NT2/D1 (cell line): ENCODE data around the gene RIC1.
"Not testable (repeated sequence)": the region's sequence is repeated elsewhere in the genome, so short reads cannot be mapped to it uniquely, and the experiment has no call there.

Experiments
- DNase-seq: peaks from one replicate; pipeline ENCODE4 v3.0.0-alpha.2; 2011; ENCODE audit warnings: low read depth, low spot score
- H3K27me3 ChIP-seq: 2 replicates; pipeline ENCODE4 v1.6.0; 2011; ENCODE audit warnings: mild to moderate bottlenecking; ENCODE audit not compliant: insufficient read length, insufficient read depth
- H3K36me3 ChIP-seq: 2 replicates; pipeline ENCODE4 v1.6.1; 2011; ENCODE audit warnings: mild to moderate bottlenecking, low read length, mixed read lengths; ENCODE audit not compliant: insufficient read depth, insufficient read length
- H3K4me1 ChIP-seq: 2 replicates; pipeline ENCODE4 v1.5.1; 2011; ENCODE audit not compliant: insufficient read depth, insufficient read length
- H3K4me3 ChIP-seq: 2 replicates; pipeline ENCODE4 v1.5.1; 2011; ENCODE audit warnings: low read depth; ENCODE audit not compliant: insufficient read length
- H3K9ac ChIP-seq: 2 replicates; pipeline ENCODE4 v1.6.0; 2011; ENCODE audit warnings: low read depth; ENCODE audit not compliant: insufficient read length
- H3K9me3 ChIP-seq: 2 replicates; pipeline ENCODE4 v1.5.1; 2011; ENCODE audit warnings: mild to moderate bottlenecking, low read length; ENCODE audit not compliant: insufficient read depth
- SUZ12 ChIP-seq: IDR thresholded peaks from 2 replicates; pipeline ENCODE4 v1.6.1; 2011; ENCODE audit not compliant: insufficient read length, insufficient read depth; ENCODE audit errors: extremely low read depth
- YY1 ChIP-seq: IDR thresholded peaks from 2 replicates; pipeline ENCODE4 v1.6.1; 2011; ENCODE audit not compliant: insufficient read length, insufficient read depth
- ZNF274 ChIP-seq: IDR thresholded peaks from 2 replicates; pipeline ENCODE4 v1.6.1; 2011; ENCODE audit warnings: mild to moderate bottlenecking, low read depth, low read length

The RIC1 gene

GRCh38 chr9:5719100-5719926 lies 90.4 kb downstream of the RIC1 start:
- H3K27me3 ChIP-seq: no peaks in the 10 kb centered on the region
- no peak for DNase-seq
- H3K9ac ChIP-seq: no peak overlapping the region
- TF ChIP-seq SUZ12 (no peak), YY1 (no peak), ZNF274 (no peak)
- H3K36me3 ChIP-seq: peaks cover 39% of the 10 kb centered on the region
- H3K4me1 ChIP-seq: no peaks in the 10 kb centered on the region
- peaks cover 10% of the 10 kb centered on the region; the same call in 1 of the 2 replicates for H3K9me3 ChIP-seq
- no peak overlapping the region for H3K4me3 ChIP-seq

- TF ChIP-seq SUZ12: no peak
- TF ChIP-seq ZNF274: no peak
- TF ChIP-seq YY1: no peak
- Histone ChIP-seq H3K9ac (no peak overlapping the region), H3K27me3 (no peaks in the 10 kb centered on the region), H3K36me3 (peaks cover 38% of the 10 kb centered on the region), H3K4me3 (no peak overlapping the region), H3K4me1 (no peaks in the 10 kb centered on the region), H3K9me3 (peaks cover 10% of the 10 kb centered on the region; the same call in 1 of the 2 replicates)
- DNase-seq: no peak
Observed at GRCh38 chr9:5720151-5720550, 91.2 kb downstream of the RIC1 start.

GRCh38 chr9:5721279-5722087 lies 92.6 kb downstream of the RIC1 start:
- no peak for DNase-seq
- H3K4me1 ChIP-seq: no peaks in the 10 kb centered on the region
- no peak overlapping the region for H3K4me3 ChIP-seq
- no peak overlapping the region for H3K9ac ChIP-seq
- H3K9me3 ChIP-seq: peaks cover 9% of the 10 kb centered on the region; the same call in 1 of the 2 replicates
- no peaks in the 10 kb centered on the region for H3K27me3 ChIP-seq
- H3K36me3 ChIP-seq: peaks cover 32% of the 10 kb centered on the region
- TF ChIP-seq SUZ12 (no peak), YY1 (no peak), ZNF274 (no peak)

- peaks cover 31% of the 10 kb centered on the region for H3K36me3 ChIP-seq
- not testable (repeated sequence) for H3K9me3 ChIP-seq, DNase-seq, H3K4me3 ChIP-seq, H3K9ac ChIP-seq, H3K4me1 ChIP-seq, H3K27me3 ChIP-seq
Observed at GRCh38 chr9:5722679-5723078, 93.8 kb downstream of the RIC1 start.

GRCh38 chr9:5735072-5735471 lies 106.2 kb downstream of the RIC1 start:
- Histone ChIP-seq H3K4me3 (no peak overlapping the region), H3K9ac (no peak overlapping the region), H3K4me1 (no peaks in the 10 kb centered on the region), H3K27me3 (no peaks in the 10 kb centered on the region), H3K9me3 (no peaks in the 10 kb centered on the region), H3K36me3 (peaks cover 35% of the 10 kb centered on the region)
- DNase-seq: no peak
- TF ChIP-seq YY1: no peak
- no peak for TF ChIP-seq SUZ12
- TF ChIP-seq ZNF274: no peak

GRCh38 chr9:5736563-5737346 lies 107.8 kb downstream of the RIC1 start:
- Histone ChIP-seq H3K4me1 (no peaks in the 10 kb centered on the region), H3K9ac (no peak overlapping the region), H3K36me3 (peaks cover 38% of the 10 kb centered on the region), H3K9me3 (no peaks in the 10 kb centered on the region), H3K27me3 (no peaks in the 10 kb centered on the region), H3K4me3 (no peak overlapping the region)
- no peak for DNase-seq
- no peak for TF ChIP-seq SUZ12
- no peak for TF ChIP-seq ZNF274
- no peak for TF ChIP-seq YY1

GRCh38 chr9:5743109-5743508 lies 114.2 kb downstream of the RIC1 start:
- no peaks in the 10 kb centered on the region for H3K9me3 ChIP-seq
- no peaks in the 10 kb centered on the region for H3K27me3 ChIP-seq
- TF ChIP-seq SUZ12 (no peak), ZNF274 (no peak), YY1 (no peak)
- H3K36me3 ChIP-seq: peaks cover 55% of the 10 kb centered on the region
- H3K4me3 ChIP-seq: no peak overlapping the region
- H3K9ac ChIP-seq: no peak overlapping the region
- H3K4me1 ChIP-seq: no peaks in the 10 kb centered on the region
- no peak for DNase-seq
